Motor neuron (in vitro differentiated cells): ENCODE measurements around the gene MFNG. TPM values are rescaled to one million over a fixed set of nuclear protein-coding genes. Genes with fewer than 3 reads are reported as not detected.

Experiments used
- ATAC-seq, 8 experiments: fragments of 200-7000 bp; cut with Tn5 transposase; replicated peaks in 6 of 8; 2 replicates each; pipeline ENCODE4 v1.8.0; 2021; ENCODE audit warnings: mild to moderate bottlenecking in 8 of 8, moderate library complexity in 8 of 8
- H3K27ac ChIP-seq, 2 donors: fragments of 250-450 bp; sonication (Bioruptor Pico); 2 replicates each; pipeline ENCODE4 v1.9.0; 2021; ENCODE audit warnings: antibody characterized with exemption in 2 of 2, mild to moderate bottlenecking in 2 of 2, moderate library complexity in 1 of 2
- H3K4me1 ChIP-seq, 2 donors: fragments of 250-450 bp; sonication (Bioruptor Pico); replicated peaks in 1 of 2; 2 replicates each; pipeline ENCODE4 v1.6.1; 2021; ENCODE audit warnings: antibody characterized with exemption in 2 of 2, mild to moderate bottlenecking in 2 of 2, moderate library complexity in 1 of 2
- H3K4me3 ChIP-seq, 5 donors: fragments of 250-450 bp; sonication (Bioruptor Pico); 2 replicates each; pipeline ENCODE4 v1.9.0; 2021; ENCODE audit warnings: antibody characterized with exemption in 5 of 5, mild to moderate bottlenecking in 5 of 5, moderate library complexity in 4 of 5
- WGBS, 10 experiments: fragments of 450-650 bp; shearing (Covaris generic); methylation state at CpG; one replicate each; pipeline ENCODE4 v1.0.0; 2022; 5-methylcytosine and 5-hydroxymethylcytosine counted together
- in situ Hi-C, 9 experiments: fragments of 400-800 bp; cut with MboI; loops; one replicate each; pipeline ENCODE4 v1.15.0; 2021; ENCODE audit warnings: low sequenced_read_pairs in 9 of 9, low pct_unique_long_range_greater_than_20kb in 2 of 9; ENCODE audit not compliant: unreplicated experiment in 9 of 9
- total RNA-seq, 8 experiments: library from RNA; unstranded; fragments of 300-600 nt; gene quantifications; 2 replicates each; pipeline versions ENCODE4 v1.2.3 to v1.2.4, GENCODE V29; 2022

Gene MFNG
- total RNA-seq, 8 experiments from 2014 or later: 2.5 to 8.6 (median 6.9) TPM; not detected in 4

DNA sequence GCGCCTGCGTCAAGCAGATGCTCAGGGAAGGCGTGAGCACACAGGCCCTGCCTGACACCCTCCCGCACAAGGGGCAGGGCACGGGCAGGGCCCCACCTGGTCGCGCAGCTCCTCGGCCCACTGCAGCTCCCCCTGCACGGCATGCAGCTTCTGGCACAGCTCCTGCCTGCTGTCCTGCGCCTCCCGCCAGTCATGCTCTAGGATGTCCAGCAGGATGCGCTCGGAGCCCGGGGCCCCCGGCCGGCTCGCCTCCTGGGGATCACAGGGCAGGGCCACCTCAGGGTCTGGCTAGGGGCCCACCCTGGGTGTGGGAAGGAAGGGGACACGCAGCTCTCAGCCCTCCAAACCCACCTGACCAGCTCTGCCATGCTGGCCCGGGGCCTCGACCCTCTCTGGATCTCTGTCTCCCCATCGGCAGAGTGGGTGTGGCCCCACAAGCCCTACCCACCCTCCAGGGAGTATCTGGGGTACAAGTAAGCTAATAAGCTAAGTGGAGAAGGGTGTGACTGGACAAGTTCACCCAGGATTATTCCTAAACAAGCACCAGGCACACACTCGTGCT is 22.3 kb upstream of the MFNG start:
- Histone ChIP-seq H3K4me3 (no peak overlapping the region), H3K27ac (peak overlapping the region in 1 of 2 donors; percentile 4), H3K4me1 (peaks cover 38 to 42% of the 10 kb centered on the region in 2 donors)
- ATAC-seq: peak; percentile 23 to 74 (median 44)
- 35 to 100% (median 65%) methylated on average over 1 to 4 of the region's 22 CpGs; no CpG with 5 or more reads in 4 of the 10 experiments for WGBS, 10 experiments
- in situ Hi-C loops: no loop called here

DNA sequence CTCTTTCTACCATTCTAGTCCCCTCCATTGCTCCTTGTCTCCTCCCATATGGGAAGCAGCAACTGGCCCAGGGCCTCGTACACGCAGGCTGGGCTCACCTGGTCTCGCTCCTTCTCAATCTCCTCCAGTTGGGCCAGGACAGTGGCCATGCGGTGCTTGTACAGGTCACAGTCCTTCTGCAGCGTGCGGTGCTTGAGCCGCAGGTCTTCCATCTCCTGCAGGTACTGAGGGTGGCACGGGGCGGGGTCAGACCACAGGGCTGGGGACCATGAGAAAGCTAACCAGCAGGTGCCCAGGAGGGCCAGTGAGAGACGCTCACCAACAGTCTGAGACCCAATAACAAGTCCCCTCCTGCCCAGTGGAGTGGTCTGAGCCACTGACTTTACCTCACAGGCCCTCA is 21.5 kb upstream of the MFNG start:
- 100% methylated on average over 2 to 3 of the region's 10 CpGs; no CpG with 5 or more reads in 7 of the 10 experiments for WGBS, 10 experiments
- Histone ChIP-seq H3K27ac (no peak overlapping the region), H3K4me3 (no peak overlapping the region), H3K4me1 (peaks cover 31 to 40% of the 10 kb centered on the region in 2 donors)
- in situ Hi-C loops: no loop called here
- ATAC-seq: no peak

DNA sequence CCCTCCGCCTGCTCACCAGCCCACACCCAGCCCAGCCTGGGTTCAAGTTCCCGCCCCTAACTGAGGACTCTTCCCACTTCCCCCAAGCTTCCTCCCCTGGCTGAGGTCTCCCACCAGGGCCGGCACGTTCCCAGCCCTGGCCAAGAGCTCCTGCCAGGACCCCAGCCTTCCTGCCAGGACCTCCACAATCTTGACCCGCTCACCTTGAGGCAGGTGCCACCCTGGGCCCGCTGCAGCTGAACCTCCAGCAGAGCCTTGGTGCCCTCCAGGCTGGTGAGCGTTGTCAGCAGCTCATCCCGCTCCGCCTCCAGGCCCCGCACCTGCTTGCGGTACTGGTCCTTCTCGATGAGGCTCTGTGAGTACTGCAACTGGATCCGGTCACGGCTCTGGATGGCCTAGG is 19.8 kb upstream of the MFNG start:
- Histone ChIP-seq H3K27ac (no peak overlapping the region), H3K4me3 (no peak overlapping the region), H3K4me1 (peaks cover 33 to 44% of the 10 kb centered on the region in 2 donors)
- no peak for ATAC-seq
- 87 to 92% (median 89%) methylated on average over 2 to 11 of the region's 14 CpGs; no CpG with 5 or more reads in 5 of the 10 experiments for WGBS, 10 experiments
- in situ Hi-C loops: no loop called here

GRCh38 chr22:37505565-37505964 is 19.4 kb upstream of the MFNG start:
- Histone ChIP-seq H3K27ac (no peak overlapping the region), H3K4me1 (peaks cover 34 to 47% of the 10 kb centered on the region in 2 donors), H3K4me3 (no peak overlapping the region)
- in situ Hi-C loops: no loop called here
- ATAC-seq: no peak
- 53 to 100% (median 90%) methylated on average over 1 to 3 of the region's 4 CpGs; no CpG with 5 or more reads in 4 of the 10 experiments for WGBS, 10 experiments

- Histone ChIP-seq H3K4me1 (peaks cover 34 to 43% of the 10 kb centered on the region in 2 donors), H3K27ac (no peak overlapping the region), H3K4me3 (no peak overlapping the region)
- in situ Hi-C loops: no loop called here
- WGBS, 10 experiments: 80 to 100% (median 98%) methylated on average over 1 to 4 of the region's 4 CpGs; no CpG with 5 or more reads in 3 of the 10 experiments
- ATAC-seq: no peak
Measured at GRCh38 chr22:37504964-37505363, 18.8 kb upstream of the MFNG start.

DNA sequence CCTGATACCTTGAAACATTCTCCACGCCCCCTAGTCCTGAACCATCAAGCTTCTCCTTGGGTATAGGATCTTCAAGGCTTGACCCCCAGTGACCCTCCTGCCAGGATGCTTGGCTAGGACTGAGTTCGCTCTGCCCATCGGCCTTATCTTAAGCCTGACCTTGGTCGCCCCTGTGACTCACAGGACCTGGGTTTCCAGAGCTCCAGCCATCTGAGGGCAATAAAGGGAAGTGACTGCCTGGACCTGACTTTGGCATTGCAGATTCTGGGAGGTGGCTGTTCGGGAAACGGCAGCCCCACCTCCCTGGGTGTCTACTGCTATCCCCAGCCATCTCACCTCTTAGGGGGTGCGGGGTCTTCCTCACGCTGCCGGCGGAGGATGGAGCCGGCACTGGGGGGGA is 17.7 kb upstream of the MFNG start:
- peak in 2 of 8 experiments; percentile 7 to 36 for ATAC-seq
- no peak overlapping the region for H3K27ac ChIP-seq
- H3K4me1 ChIP-seq: peaks cover 31 to 35% of the 10 kb centered on the region in 2 donors
- in situ Hi-C loops: no loop called here
- WGBS, 10 experiments: 75 to 83% methylated on average over 2 to 4 of the region's 11 CpGs; no CpG with 5 or more reads in 8 of the 10 experiments
- no peak overlapping the region for H3K4me3 ChIP-seq

DNA sequence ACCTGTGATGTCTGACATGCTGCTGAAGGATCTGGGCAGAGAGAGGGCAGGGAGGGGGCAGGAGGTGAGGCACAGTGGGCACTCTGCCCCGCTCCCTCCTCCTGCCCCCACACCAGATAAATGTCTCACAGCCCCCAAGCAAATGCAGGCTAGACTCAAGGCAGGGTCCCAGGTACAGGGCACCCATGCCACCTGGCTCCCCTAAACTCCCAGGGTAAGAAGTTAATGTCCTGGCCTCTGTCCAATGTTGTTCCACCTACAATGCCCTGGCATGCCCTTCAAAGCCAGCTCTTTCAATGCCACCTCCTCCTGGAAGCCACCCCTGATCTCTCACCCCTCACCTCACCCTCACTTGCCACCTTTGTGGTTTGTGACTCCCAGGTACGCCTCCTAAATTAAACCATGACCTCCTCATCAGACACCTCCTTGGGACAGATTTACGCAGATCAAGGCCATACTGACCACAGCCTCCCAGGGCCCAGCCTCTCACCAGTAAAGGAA is 17.0 kb upstream of the MFNG start:
- 71 to 94% (median 85%) methylated on average over 1 to 2 of the region's 3 CpGs; no CpG with 5 or more reads in 6 of the 10 experiments for WGBS, 10 experiments
- peak overlapping the region in 1 of 2 donors; percentile 47 for H3K27ac ChIP-seq

GRCh38 chr22:37502342-37503182 is 16.4 kb upstream of the MFNG start:
- peak in 2 of 8 experiments; percentile 7 to 20 for ATAC-seq
- 50 to 100% (median 71%) methylated on average over 1 to 7 of the region's 16 CpGs; no CpG with 5 or more reads in 2 of the 10 experiments for WGBS, 10 experiments
- in situ Hi-C loops: no loop called here
- H3K4me3 ChIP-seq: no peak overlapping the region
- peak overlapping the region in 1 of 2 donors; percentile 47 for H3K27ac ChIP-seq
- peaks cover 28 to 29% of the 10 kb centered on the region in 2 donors for H3K4me1 ChIP-seq

More for the DNA sequence above, 17.0 kb upstream of the MFNG start:
- Histone ChIP-seq H3K4me1 (peaks cover 29 to 30% of the 10 kb centered on the region in 2 donors), H3K4me3 (no peak overlapping the region)
- in situ Hi-C loops: no loop called here
- no peak for ATAC-seq

GRCh38 chr22:37501610-37502341 is 15.6 kb upstream of the MFNG start:
- no peak overlapping the region for H3K4me3 ChIP-seq
- H3K4me1 ChIP-seq: peaks cover 28 to 29% of the 10 kb centered on the region in 2 donors
- ATAC-seq: peak; percentile 40 to 74 (median 56)
- 0 to 100% (median 40%) methylated on average over 1 to 5 of the region's 14 CpGs; no CpG with 5 or more reads in 4 of the 10 experiments for WGBS, 10 experiments
- in situ Hi-C loops: no loop called here
- H3K27ac ChIP-seq: peak overlapping the region in 1 of 2 donors; percentile 47

- peak overlapping the region in 1 of 2 donors; percentile 47 for H3K27ac ChIP-seq
- H3K4me3 ChIP-seq: no peak overlapping the region
- in situ Hi-C loops: no loop called here
- peak in 5 of 8 experiments; percentile 6 to 12 (median 9) for ATAC-seq
- peaks cover 28 to 29% of the 10 kb centered on the region in 2 donors for H3K4me1 ChIP-seq
- WGBS, 10 experiments: 13 to 97% (median 63%) methylated on average over 1 to 21 of the region's 24 CpGs; no CpG with 5 or more reads in 2 of the 10 experiments
Measured at GRCh38 chr22:37500745-37501609, 14.8 kb upstream of the MFNG start.

- no peak overlapping the region for H3K27ac ChIP-seq
- peaks cover 28 to 29% of the 10 kb centered on the region in 2 donors for H3K4me1 ChIP-seq
- WGBS, 10 experiments: 70 to 100% (median 100%) methylated on average over 1 to 3 of the region's 13 CpGs; no CpG with 5 or more reads in 6 of the 10 experiments
- ATAC-seq: peak in 1 of 8 experiments; percentile 13
- no peak overlapping the region for H3K4me3 ChIP-seq
- in situ Hi-C loops: no loop called here
Measured at GRCh38 chr22:37499789-37500540, 13.8 kb upstream of the MFNG start.
